Esophagus (tissue), 2 donors: ENCODE measurements around the gene TBC1D23. TPM values are rescaled to one million over a fixed set of nuclear protein-coding genes. Genes with fewer than 3 reads are reported as not detected.

Experiments
- H3K27ac ChIP-seq, 2 donors: one replicate each; pipeline ENCODE4 v1.5.1; 2013; ENCODE audit warnings: low read depth in 2 of 2, mild to moderate bottlenecking in 2 of 2, inconsistent platforms in 1 of 2, low read length in 1 of 2, moderate library complexity in 1 of 2
- H3K27me3 ChIP-seq, 2 donors: one replicate each; pipeline ENCODE4 v1.6.1; 2013; ENCODE audit warnings: low read length in 2 of 2, control low read depth in 1 of 2, mild to moderate bottlenecking in 1 of 2; ENCODE audit not compliant: insufficient read depth in 2 of 2, control insufficient read depth in 1 of 2
- H3K36me3 ChIP-seq, 2 donors: one replicate each; pipeline ENCODE4 v1.6.1; 2013; ENCODE audit warnings: low read length in 1 of 2; ENCODE audit not compliant: control insufficient read depth in 2 of 2, insufficient read depth in 2 of 2
- H3K4me1 ChIP-seq, 2 donors: one replicate each; pipeline ENCODE4 v1.6.1; 2013; ENCODE audit warnings: low read length in 1 of 2; ENCODE audit not compliant: control insufficient read depth in 2 of 2, insufficient read depth in 2 of 2
- H3K4me3 ChIP-seq, 2 donors: one replicate each; pipeline ENCODE4 v1.5.1; 2013; ENCODE audit warnings: low read length in 2 of 2, mild to moderate bottlenecking in 2 of 2, low read depth in 1 of 2, moderate library complexity in 1 of 2
- H3K9me3 ChIP-seq, 2 donors: one replicate each; pipeline ENCODE4 v1.6.1; 2013; ENCODE audit warnings: mild to moderate bottlenecking in 2 of 2, low read depth in 1 of 2, low read length in 1 of 2, moderate library complexity in 1 of 2; ENCODE audit not compliant: control insufficient read depth in 2 of 2, insufficient read depth in 1 of 2
- WGBS, 2 donors: extraction: QIAGEN DNeasy Blood & Tissue Kit; methylation state at CpG; one replicate each; pipeline ENCODE4 v1.1.7; 2013; 5-methylcytosine and 5-hydroxymethylcytosine counted together
- polyA plus RNA-seq, 2 donors: library from polyadenylated mRNA; stranded (reverse); fragments of 200-250 nt; gene quantifications; one replicate each; pipeline ENCODE4 v1.2.3, GENCODE V29; 2013
- donor health status: healthy with polysubstance abuse.
- donor health status: Bipolar disorder and iron deficiency.

Gene TBC1D23
- polyA plus RNA-seq, 2 donors = 12.6 to 17.4 TPM

DNA sequence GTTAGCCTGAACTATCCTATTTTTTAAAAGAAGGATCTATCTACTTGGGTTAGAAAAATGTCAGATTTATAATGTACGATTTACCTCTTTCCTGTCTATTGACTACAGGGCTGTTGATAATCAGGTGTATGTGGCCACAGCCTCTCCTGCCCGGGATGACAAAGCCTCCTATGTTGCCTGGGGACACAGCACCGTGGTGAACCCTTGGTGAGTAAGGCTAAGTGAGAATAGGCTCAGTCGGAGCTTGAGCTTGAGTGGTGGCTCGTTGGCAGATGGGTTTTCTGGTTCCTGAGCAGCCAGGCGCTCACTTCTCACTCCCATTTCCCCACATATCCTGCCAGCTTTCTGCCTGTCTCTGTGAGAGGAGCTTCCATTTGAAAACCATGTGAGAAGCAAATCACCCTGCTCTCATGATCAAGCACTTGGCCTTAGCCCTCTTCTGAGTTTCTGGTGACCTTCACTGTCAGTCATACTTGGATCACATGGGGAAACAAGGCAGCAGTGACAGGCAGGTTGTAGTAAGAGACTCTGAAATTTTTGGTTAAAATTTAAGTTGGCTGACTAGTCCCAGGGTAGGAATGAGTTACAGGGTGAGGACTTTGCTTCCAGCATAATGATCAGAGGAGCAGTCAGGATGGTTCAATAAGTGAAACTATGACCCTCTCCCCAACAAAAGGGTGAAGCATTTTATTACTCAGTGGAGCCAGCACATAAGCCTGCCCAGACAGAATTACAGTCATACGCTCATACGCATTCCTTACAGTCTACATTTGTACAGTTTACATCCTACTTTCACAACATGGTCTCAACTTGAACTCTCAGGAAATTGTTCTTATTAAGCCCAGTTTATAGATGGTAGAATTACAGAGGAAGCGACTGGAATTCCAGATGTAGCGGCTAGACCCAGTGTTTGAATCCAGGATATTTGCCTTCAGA is 91.8 kb downstream of the TBC1D23 start:
- Histone ChIP-seq H3K27me3 (no peaks in the 10 kb centered on the region), H3K27ac (no peak overlapping the region), H3K36me3 (peaks cover 19 to 22% of the 10 kb centered on the region in 2 donors), H3K4me1 (no peaks in the 10 kb centered on the region), H3K4me3 (no peak overlapping the region), H3K9me3 (peaks cover 0 to 3% of the 10 kb centered on the region in 2 donors)
- WGBS, 2 donors = 92% methylated on average over 10 of the region's 10 CpGs

DNA sequence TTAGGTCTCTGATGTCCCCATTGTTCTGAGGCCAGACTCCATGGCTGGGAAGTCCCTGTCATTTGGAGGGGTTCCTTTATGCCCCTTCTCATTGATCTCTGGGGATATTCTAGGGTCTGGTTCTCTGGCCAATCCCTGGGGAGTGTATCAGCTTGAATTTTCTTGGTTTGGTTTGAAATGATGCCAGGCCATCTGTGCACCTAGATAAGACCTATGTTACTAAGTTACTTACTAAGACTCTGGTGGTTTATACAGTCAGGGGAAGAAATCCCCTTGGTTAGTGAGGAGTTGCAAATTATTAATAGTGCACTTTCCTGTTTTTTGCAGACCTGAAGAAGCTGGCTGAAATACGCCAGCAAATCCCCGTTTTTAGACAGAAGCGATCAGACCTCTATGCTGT is 94.1 kb downstream of the TBC1D23 start:
- no peaks in the 10 kb centered on the region for H3K27me3 ChIP-seq
- peaks cover 19% of the 10 kb centered on the region in 2 donors for H3K36me3 ChIP-seq
- peaks cover 0 to 3% of the 10 kb centered on the region in 2 donors for H3K9me3 ChIP-seq
- no peaks in the 10 kb centered on the region for H3K4me1 ChIP-seq
- H3K4me3 ChIP-seq = no peak overlapping the region
- 96% methylated on average over 3 of the region's 3 CpGs for WGBS, 2 donors
- H3K27ac ChIP-seq = no peak overlapping the region

DNA sequence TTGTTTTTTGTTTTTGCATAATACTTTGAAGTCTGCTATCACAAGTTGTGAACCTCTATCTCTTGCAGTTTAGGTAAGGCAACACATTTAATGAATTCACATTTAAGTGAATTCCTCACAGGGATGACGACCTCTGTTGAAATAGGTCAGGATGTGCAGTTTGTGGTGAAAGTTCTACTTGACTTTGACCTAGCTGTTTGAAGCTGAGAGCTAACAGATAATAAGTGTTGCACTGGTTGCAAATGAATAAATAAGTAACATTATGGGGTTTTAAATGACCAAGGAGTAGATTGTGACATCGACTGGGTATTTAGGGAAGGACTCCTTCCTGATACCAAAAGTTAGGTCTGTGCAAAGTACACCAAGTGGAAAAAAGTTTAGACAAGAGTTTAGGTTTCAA is 97.6 kb downstream of the TBC1D23 start:
- 93 to 98% methylated on average over 2 of the region's 2 CpGs for WGBS, 2 donors
- peaks cover 2 to 3% of the 10 kb centered on the region in 2 donors for H3K36me3 ChIP-seq

DNA sequence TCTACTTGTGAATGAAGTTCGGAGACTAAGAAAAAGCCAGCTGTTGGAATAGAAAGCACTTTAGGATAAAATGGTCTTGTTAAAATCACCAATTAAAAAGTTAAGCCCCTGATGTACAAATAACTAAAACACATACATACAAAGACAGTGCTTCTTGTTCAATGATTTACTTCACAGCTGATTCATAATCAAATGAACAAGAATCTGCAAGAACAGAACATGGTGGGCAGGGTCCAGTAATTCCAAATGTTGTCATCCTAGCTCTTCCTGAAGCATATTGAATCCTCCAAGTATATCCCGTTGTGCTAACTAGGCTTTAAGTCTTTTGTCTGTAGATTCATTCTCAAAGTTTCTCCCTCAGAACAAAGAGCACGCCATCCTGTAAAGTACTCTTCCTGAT is 98.2 kb downstream of the TBC1D23 start:
- Histone ChIP-seq H3K27me3 (no peaks in the 10 kb centered on the region), H3K4me3 (no peak overlapping the region), H3K27ac (no peak overlapping the region), H3K4me1 (no peaks in the 10 kb centered on the region), H3K36me3 (peaks cover 2 to 3% of the 10 kb centered on the region in 2 donors), H3K9me3 (no peaks in the 10 kb centered on the region)
- 87 to 91% methylated on average over 3 of the region's 3 CpGs for WGBS, 2 donors

More for the DNA sequence above, 97.6 kb downstream of the TBC1D23 start:
- Histone ChIP-seq H3K27ac (no peak overlapping the region), H3K4me1 (no peaks in the 10 kb centered on the region), H3K9me3 (no peaks in the 10 kb centered on the region), H3K27me3 (no peaks in the 10 kb centered on the region), H3K4me3 (no peak overlapping the region)

DNA sequence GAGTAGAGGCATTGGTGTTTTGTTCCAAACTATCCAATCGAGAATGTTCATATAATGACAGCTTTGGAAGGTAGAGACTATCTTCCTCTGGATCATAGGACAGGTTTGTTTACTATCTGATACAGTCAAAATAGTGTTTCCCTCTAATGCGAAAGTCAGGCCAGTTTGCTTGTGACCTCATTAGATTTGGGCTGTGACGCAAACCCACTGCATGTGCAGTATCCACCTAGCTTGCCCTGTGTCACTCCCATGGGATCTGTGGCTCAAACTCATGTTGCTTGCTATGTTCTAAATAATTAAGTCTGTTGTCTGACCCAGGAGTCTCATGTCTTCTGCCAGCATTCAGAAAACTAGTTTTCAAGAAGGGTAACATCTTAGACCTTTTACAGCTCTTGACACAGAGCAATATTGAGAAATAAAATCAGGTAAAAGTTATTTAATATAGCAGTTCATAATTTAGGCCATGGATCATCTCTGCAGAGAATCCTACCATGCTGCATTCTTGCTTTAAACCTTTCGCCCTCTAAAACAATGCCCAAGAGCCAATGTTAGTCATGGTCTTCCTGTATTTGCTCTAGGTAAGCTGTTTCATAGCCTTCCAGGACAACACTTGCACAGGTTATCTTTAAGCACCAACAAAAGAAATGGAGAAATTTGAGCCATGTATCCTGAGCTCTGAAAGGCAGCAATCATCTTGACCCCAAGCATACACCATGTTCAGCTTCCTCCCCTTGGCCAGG is 100.1 kb downstream of the TBC1D23 start:
- Histone ChIP-seq H3K4me3 (no peak overlapping the region), H3K27ac (no peak overlapping the region), H3K9me3 (no peaks in the 10 kb centered on the region), H3K27me3 (no peaks in the 10 kb centered on the region), H3K4me1 (no peaks in the 10 kb centered on the region), H3K36me3 (peaks cover 0 to 3% of the 10 kb centered on the region in 2 donors)
- WGBS, 2 donors = 91 to 95% methylated on average over 4 of the region's 4 CpGs

DNA sequence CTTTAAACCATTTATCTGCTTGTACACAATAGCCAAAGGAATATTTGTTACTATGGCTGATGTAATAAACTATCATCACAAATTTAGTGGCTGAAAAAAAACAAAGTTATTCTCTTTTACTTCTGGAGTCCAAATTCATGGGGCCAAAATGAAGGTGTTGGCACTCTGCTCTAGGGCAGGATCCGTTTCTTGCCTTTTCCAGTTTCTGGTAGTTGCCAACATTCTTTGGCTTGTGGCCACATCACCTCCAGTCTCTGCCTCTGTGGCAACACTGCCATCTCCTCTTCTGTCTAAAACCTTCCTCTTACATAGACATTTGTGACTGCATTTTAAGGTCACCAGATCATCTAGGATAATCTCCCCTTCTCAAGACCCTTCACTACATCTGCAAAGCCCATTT is 101.1 kb downstream of the TBC1D23 start:
- Histone ChIP-seq H3K4me1 (no peaks in the 10 kb centered on the region), H3K4me3 (no peak overlapping the region), H3K36me3 (peaks cover 0 to 3% of the 10 kb centered on the region in 2 donors), H3K27ac (no peak overlapping the region), H3K9me3 (no peaks in the 10 kb centered on the region), H3K27me3 (no peaks in the 10 kb centered on the region)
- WGBS, 2 donors = 55 to 62% methylated on average over 1 of the region's 1 CpG

DNA sequence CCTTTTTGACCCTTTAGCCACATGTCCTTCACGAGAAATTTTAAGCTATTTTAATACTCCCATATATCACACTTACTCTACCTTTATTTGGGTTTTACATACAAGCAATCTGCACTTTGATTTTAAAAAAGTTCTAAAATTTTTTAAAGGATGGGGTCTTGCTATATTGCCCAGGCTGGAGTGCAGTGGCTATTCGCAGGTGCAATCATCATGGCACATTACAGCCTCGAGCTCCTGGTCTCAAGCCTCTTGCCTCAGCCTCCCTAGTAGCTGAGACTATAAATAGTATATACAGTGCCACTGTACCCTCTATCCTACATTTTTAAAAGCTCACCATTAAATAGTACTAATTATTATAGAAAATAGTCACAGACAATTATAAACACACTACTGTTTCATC is 103.6 kb downstream of the TBC1D23 start:
- no peak overlapping the region for H3K4me3 ChIP-seq
- no peaks in the 10 kb centered on the region for H3K4me1 ChIP-seq
- no peak overlapping the region for H3K27ac ChIP-seq
- no peaks in the 10 kb centered on the region for H3K9me3 ChIP-seq
- no peaks in the 10 kb centered on the region for H3K27me3 ChIP-seq
- 94 to 95% methylated on average over 3 of the region's 3 CpGs for WGBS, 2 donors
- H3K36me3 ChIP-seq = peaks cover 2 to 3% of the 10 kb centered on the region in 2 donors

DNA sequence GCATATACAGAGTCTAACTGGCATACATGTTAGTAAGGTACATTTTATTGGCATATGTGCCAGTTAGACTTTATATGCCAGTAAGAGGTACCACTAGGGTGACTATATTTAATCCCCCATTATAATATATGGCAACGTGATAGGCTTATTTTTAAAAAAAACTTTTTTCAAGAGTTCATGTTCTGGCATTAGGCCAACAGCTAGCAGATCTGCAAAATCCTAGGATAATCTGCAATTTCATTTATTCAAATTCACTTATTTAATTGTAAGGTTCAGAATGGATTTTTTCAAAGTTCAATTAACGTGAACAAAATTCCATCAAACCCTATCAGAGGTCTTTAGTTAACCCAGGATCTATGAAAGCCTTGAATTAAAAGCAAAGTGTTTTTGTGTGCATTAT is 105.6 kb downstream of the TBC1D23 start:
- Histone ChIP-seq H3K4me1 (no peaks in the 10 kb centered on the region), H3K9me3 (no peaks in the 10 kb centered on the region), H3K27ac (no peak overlapping the region), H3K36me3 (peaks cover 2 to 4% of the 10 kb centered on the region in 2 donors), H3K27me3 (no peaks in the 10 kb centered on the region), H3K4me3 (no peak overlapping the region)
- WGBS, 2 donors = 66 to 73% methylated on average over 2 of the region's 2 CpGs

DNA sequence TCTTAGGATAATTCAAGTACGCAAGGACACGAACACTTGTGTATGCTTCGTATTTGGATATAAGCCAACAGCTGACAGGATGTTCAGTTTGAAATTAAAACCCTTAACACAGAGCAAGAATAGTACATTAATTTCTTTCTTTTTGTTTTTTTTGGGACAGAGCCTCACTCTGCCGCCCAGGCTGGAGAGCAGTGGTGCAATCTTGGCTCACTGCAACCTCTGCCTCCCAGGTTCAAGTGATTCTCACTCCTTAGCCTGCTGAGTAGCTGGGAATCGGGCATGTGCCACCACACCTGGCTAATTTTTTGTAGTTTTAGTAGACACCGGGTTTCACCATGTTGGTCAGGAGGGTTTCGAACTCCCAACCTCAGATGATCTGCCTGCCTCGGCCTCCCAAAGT is 107.6 kb downstream of the TBC1D23 start:
- H3K9me3 ChIP-seq = no peaks in the 10 kb centered on the region
- H3K4me1 ChIP-seq = no peaks in the 10 kb centered on the region
- no peak overlapping the region for H3K27ac ChIP-seq
- H3K4me3 ChIP-seq = no peak overlapping the region
- peaks cover 5 to 7% of the 10 kb centered on the region in 2 donors for H3K36me3 ChIP-seq
- H3K27me3 ChIP-seq = no peaks in the 10 kb centered on the region
- WGBS, 2 donors = 71 to 83% methylated on average over 8 of the region's 8 CpGs
